ENCODE measurements around the gene IGDCC3. TPM values are rescaled to one million over a fixed set of nuclear protein-coding genes. Genes with fewer than 3 reads are reported as not detected.

Gene IGDCC3
- polyA plus RNA-seq, 2 of the 4 experiments (the other 2 are of a cell fraction): 0.04 to 0.12 TPM

DNA sequence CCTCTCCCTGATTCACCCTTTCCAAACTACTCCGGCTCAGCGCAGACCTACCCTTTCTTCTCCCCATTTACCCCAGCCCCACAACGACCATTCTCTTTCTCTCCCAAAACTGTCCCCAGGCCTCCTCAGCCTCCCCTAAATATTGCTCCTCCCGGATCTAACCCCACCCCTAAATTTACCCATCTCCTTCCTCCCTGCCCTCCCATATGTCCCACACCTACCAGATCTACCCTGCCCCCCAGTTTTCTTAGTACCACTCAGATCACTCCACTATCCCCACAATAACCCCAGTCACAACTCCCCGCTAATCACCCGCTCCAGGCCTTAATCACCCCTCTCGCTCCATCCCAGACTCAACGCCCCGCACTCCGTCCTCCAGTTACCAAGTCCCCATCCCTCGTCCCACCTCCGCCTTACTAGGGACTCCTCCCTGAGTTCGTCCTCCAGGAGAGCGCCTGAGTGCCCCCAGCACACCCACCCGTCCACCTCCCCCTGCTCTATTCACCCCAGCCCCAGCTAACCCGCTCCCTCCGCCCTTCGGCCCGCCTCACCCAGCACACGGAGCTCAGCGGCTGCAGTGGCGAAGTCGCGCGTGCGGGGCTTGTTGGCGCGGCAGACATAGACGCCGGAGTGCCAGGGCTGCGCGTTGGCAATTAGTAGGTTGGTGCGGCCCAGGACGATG lies 18.6 kb upstream of the IGDCC3 start:
- FAIRE-seq (no peak), ATAC-seq (no peak), DNase-seq (ENCODE audit: low read depth in 1 of 2, low spot score in 1 of 2) (no peak)
- CTCF ChIA-PET: interaction anchor here (0.6 to 42.0 kb wide), 5 partner anchors 4 to 78 kb away, joined by 3 to 772 read pairs (median 256); partner anchors contain the start of genes IGDCC3 and IGDCC4
- H3K9me3 ChIP-seq: no peaks in the 10 kb centered on the region
- POLR2A ChIA-PET: no interaction called here
- TF ChIP-seq HEYL (CRISPR knock-in tag; IDR thresholded peaks at IDR 0.05) (no peak), CBX8 (IDR thresholded peaks at IDR 0.05) (no peak), EHMT2 (IDR thresholded peaks at IDR 0.05; ENCODE audit: low read depth) (no peak), JUNB (IDR thresholded peaks at IDR 0.05) (no peak), POLR2AphosphoS2 (conservative IDR thresholded peaks at IDR 0.05; ENCODE audit: low read length) (no peak), ZNF302 (CRISPR knock-in tag; IDR thresholded peaks at IDR 0.05) (no peak)
- no peak overlapping the region for H3K27ac ChIP-seq
- no peak overlapping the region for H3K4me2 ChIP-seq
- 92% methylated on average over 34 of the region's 34 CpGs for WGBS (ENCODE audit: missing lambda C conversion rate)
- peaks cover 5% of the 10 kb centered on the region for H3K4me1 ChIP-seq
- no peak overlapping the region for H3K4me3 ChIP-seq

DNA sequence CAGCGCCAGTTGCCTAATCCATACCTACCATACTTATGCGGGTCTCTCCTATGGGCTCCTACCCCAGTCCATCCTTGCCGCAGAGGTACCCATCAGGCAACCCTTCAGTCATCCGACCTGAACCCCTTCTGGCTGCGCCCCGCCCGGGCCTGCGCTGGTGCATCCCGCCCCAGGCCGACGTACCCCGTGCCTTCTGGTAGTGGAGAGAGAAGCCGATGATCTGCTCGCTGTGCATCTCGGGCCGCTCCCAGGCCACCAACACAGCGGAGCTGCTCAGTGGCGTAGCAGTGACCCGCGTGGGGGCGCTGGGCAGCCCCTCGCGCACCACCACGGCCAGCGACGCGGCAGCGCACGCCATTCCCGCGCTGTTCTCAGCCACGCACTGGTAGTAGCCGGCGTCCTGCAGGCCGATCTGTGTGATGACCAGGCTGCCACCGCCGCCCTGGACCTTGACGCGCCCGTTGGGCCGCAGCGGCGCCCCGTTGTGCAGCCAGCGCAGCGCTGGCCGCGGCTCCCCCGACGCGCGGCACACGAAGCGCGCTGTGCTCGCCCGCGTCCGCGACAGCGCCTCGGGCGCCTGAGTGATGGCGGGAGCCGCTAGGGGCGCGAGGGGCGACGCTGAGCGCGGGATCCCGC lies 17.9 kb upstream of the IGDCC3 start:
- TF ChIP-seq EP300 (IDR thresholded peaks at IDR 0.05) (no peak), KDM5A (IDR thresholded peaks at IDR 0.05) (no peak), POLR2AphosphoS2 (conservative IDR thresholded peaks at IDR 0.05; ENCODE audit: low read length) (no peak), NPAS2 (CRISPR knock-in tag; IDR thresholded peaks at IDR 0.05; ENCODE audit: borderline replicate concordance) (no peak), CEBPB (IDR thresholded peaks at IDR 0.05) (no peak), HDAC2 (IDR thresholded peaks at IDR 0.05) (no peak), CBX2 (IDR thresholded peaks at IDR 0.05; ENCODE audit: borderline replicate concordance, low read depth) (no peak), ZSCAN20 (CRISPR knock-in tag; IDR thresholded peaks at IDR 0.05) (no peak), RCOR1 (IDR thresholded peaks at IDR 0.05; ENCODE audit: low read depth, low read length) (no peak), HOXB5 (CRISPR knock-in tag; IDR thresholded peaks at IDR 0.05) (no peak), BHLHE40 (IDR thresholded peaks at IDR 0.05; ENCODE audit: low read depth, low read length) (no peak), SMC3 (IDR thresholded peaks at IDR 0.05) (no peak), HOXA7 (CRISPR knock-in tag; IDR thresholded peaks at IDR 0.05) (no peak)
- TF ChIP-seq, protein P1, sequence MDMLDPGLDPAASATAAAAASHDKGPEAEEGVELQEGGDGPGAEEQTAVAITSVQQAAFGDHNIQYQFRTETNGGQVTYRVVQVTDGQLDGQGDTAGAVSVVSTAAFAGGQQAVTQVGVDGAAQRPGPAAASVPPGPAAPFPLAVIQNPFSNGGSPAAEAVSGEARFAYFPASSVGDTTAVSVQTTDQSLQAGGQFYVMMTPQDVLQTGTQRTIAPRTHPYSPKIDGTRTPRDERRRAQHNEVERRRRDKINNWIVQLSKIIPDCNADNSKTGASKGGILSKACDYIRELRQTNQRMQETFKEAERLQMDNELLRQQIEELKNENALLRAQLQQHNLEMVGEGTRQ (IDR thresholded peaks at IDR 0.05): no peak
- TF ChIP-seq, protein P2, sequence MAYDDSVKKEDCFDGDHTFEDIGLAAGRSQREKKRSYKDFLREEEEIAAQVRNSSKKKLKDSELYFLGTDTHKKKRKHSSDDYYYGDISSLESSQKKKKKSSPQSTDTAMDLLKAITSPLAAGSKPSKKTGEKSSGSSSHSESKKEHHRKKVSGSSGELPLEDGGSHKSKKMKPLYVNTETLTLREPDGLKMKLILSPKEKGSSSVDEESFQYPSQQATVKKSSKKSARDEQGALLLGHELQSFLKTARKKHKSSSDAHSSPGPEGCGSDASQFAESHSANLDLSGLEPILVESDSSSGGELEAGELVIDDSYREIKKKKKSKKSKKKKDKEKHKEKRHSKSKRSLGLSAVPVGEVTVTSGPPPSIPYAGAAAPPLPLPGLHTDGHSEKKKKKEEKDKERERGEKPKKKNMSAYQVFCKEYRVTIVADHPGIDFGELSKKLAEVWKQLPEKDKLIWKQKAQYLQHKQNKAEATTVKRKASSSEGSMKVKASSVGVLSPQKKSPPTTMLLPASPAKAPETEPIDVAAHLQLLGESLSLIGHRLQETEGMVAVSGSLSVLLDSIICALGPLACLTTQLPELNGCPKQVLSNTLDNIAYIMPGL (CRISPR knock-in tag; IDR thresholded peaks at IDR 0.05; ENCODE audit: borderline replicate concordance): no peak

DNA sequence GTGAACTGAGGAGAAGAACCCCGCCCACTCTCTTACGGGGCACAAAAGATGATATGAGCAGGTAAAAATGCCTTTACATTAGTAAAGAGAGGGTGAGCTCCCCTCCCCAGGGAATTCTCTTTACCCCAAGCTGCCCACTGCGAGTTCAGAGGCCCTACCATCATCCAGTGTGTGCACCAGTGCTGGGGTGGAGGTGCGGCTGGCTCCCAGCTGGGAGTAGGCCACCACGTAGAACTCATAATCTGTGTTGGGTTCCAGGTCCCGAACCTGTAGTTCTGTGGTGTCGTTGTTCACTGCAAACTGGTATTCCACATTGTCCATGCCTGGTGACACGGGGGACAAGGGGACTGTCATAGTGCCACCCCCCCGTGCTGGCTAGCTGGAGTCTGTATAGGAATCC lies 17.1 kb upstream of the IGDCC3 start:
- CTCF ChIA-PET: interaction anchor here (1.0 to 42.0 kb wide), 6 partner anchors 3 to 86 kb away, joined by 3 to 772 read pairs (median 364); partner anchors contain the start of gene IGDCC3
- Histone ChIP-seq H3K27ac (no peak overlapping the region), H3K4me1 (no peaks in the 10 kb centered on the region; the same call in 2 of the 3 replicates), H3K4me2 (no peak overlapping the region), H3K9me3 (no peaks in the 10 kb centered on the region), H3K4me3 (no peak overlapping the region)
- POLR2A ChIA-PET: no interaction called here
- DNase-seq (ENCODE audit: low read depth in 1 of 2, low spot score in 1 of 2) (no peak), ATAC-seq (no peak), FAIRE-seq (no peak)
- no peak for TF ChIP-seq HOXB5 (CRISPR knock-in tag; IDR thresholded peaks at IDR 0.05)
- 74% methylated on average over 9 of the region's 9 CpGs for WGBS (ENCODE audit: missing lambda C conversion rate)

More for the DNA sequence above, 17.9 kb upstream of the IGDCC3 start:
- WGBS (ENCODE audit: missing lambda C conversion rate): 94% methylated on average over 64 of the region's 72 CpGs
- ChIA-PET CTCF (interaction anchor here (1.0 to 42.0 kb wide), 5 partner anchors 4 to 86 kb away, joined by 3 to 772 read pairs (median 722); partner anchors contain the start of gene IGDCC3), POLR2A (no interaction called here)
- Histone ChIP-seq H3K27ac (no peak overlapping the region), H3K4me3 (no peak overlapping the region), H3K9me3 (no peaks in the 10 kb centered on the region), H3K4me1 (no peaks in the 10 kb centered on the region; the same call in 2 of the 3 replicates), H3K4me2 (no peak overlapping the region)
- no peak for FAIRE-seq
- no peak for ATAC-seq
- no peak for DNase-seq (ENCODE audit: low read depth in 1 of 2, low spot score in 1 of 2)

Data from A549 (cell line).